ENCODE data around the gene HCFC1R1. TPM values are rescaled to one million over a fixed set of nuclear protein-coding genes. Genes with fewer than 3 reads are reported as not detected.

Gene HCFC1R1
- total and polyA plus RNA-seq, 2 of the 8 experiments (the other 6 are each of a cell fraction or from before 2014, with no cell fraction given) = 72.7 to 138 TPM

- TF ChIP-seq TAF1 (IDR thresholded peaks at IDR 0.05; ENCODE audit: low read depth, low read length) = 0 out of 2 replicates have a peak, but pooled peaks have one; percentile 29
- no peak for TF ChIP-seq ATF3 (IDR thresholded peaks at IDR 0.05; ENCODE audit: insufficient read depth, low read depth, low read length)
- no peak for TF ChIP-seq CEBPB (IDR thresholded peaks at IDR 0.05; ENCODE audit: low read depth, low read length)
- TF ChIP-seq GABPA (IDR thresholded peaks at IDR 0.05; ENCODE audit: borderline replicate concordance, insufficient read depth, low read length) = 0 out of 2 replicates have a peak, but pooled peaks have one; percentile 13
- no peak for TF ChIP-seq RXRA (IDR thresholded peaks at IDR 0.05; ENCODE audit: insufficient read depth, low read depth, low read length)
- TF ChIP-seq EZH2 (IDR thresholded peaks at IDR 0.05; ENCODE audit: low read depth, low read length, severe bottlenecking) = no peak
- TF ChIP-seq POU5F1 (IDR thresholded peaks at IDR 0.05; ENCODE audit: low read depth, low read length) = no peak
- no peak for TF ChIP-seq RNF2 (IDR thresholded peaks at IDR 0.05; ENCODE audit: borderline replicate concordance, low read depth, low read length, missing control alignments, poor library complexity, severe bottlenecking)
- TF ChIP-seq CTBP2 (IDR thresholded peaks at IDR 0.05; ENCODE audit: borderline replicate concordance, insufficient read depth, insufficient read length, low read length) = no peak
- no peak for TF ChIP-seq KDM5A (IDR thresholded peaks at IDR 0.05; ENCODE audit: low read length)
These were observed 22.3 kb upstream of the HCFC1R1 start, which contains the start of gene MMP25 (continued) for GRCh38 chr16:3045758-3046640.

All from H1 (cell line).